PC-9 (cell line): ENCODE data around the gene TLE4.

Experiments
- EZH2 ChIP-seq: fragments of 200-600 bp; sonication (generic); IDR thresholded peaks from 2 replicates; pipeline ENCODE4 v1.8.0; 2017; ENCODE audit warnings: antibody characterized with exemption, low read depth
- TF ChIP-seq, protein P1 (sequence below): fragments of 200-600 bp; sonication (generic); conservative IDR thresholded peaks from 2 replicates; pipeline ENCODE4 v1.6.1; 2017; ENCODE audit warnings: mixed run types, antibody characterized with exemption, mild to moderate bottlenecking, moderate library complexity

GRCh38 chr9:79674052-79674777, 102.5 kb downstream of the TLE4 start:
- TF ChIP-seq, protein P1, sequence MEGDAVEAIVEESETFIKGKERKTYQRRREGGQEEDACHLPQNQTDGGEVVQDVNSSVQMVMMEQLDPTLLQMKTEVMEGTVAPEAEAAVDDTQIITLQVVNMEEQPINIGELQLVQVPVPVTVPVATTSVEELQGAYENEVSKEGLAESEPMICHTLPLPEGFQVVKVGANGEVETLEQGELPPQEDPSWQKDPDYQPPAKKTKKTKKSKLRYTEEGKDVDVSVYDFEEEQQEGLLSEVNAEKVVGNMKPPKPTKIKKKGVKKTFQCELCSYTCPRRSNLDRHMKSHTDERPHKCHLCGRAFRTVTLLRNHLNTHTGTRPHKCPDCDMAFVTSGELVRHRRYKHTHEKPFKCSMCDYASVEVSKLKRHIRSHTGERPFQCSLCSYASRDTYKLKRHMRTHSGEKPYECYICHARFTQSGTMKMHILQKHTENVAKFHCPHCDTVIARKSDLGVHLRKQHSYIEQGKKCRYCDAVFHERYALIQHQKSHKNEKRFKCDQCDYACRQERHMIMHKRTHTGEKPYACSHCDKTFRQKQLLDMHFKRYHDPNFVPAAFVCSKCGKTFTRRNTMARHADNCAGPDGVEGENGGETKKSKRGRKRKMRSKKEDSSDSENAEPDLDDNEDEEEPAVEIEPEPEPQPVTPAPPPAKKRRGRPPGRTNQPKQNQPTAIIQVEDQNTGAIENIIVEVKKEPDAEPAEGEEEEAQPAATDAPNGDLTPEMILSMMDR, result no peak
- TF ChIP-seq EZH2, result no peak
